Activated T-cell treated with anti-CD3 and anti-CD28 coated beads for 24 hours (primary cell): ENCODE results near the gene SLC5A12.
"Not testable (repeated sequence)": the region's sequence is repeated elsewhere in the genome, so short reads cannot be mapped to it uniquely, and the experiment has no call there.

Experiments used
- DNase-seq: peaks from one replicate; pipeline ENCODE4 v3.0.0-alpha.2; 2020; ENCODE audit warnings: low read depth

Gene SLC5A12

GRCh38 chr11:26651916-26652315 is 69.9 kb downstream of the SLC5A12 start:
- no peak for DNase-seq

DNA sequence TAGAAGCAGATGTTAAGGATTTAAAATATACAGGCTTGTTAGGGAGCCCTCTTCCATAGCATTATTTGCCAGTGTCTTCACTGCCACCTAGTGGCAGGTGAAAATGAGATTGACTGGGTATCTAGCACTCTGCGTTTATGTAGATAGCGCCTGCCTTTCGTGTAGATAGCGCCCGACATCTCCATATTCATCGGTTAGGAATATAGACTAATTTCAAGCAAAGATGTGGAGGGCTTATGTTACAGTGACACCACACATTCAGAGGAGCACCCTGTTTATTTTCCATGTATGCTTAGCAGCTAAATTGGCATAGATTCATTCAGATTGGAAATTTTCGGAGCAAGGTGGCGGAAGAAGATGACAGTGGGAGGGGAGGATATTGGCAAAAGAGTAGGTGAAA is 72.0 kb downstream of the SLC5A12 start:
- no peak for DNase-seq

DNA sequence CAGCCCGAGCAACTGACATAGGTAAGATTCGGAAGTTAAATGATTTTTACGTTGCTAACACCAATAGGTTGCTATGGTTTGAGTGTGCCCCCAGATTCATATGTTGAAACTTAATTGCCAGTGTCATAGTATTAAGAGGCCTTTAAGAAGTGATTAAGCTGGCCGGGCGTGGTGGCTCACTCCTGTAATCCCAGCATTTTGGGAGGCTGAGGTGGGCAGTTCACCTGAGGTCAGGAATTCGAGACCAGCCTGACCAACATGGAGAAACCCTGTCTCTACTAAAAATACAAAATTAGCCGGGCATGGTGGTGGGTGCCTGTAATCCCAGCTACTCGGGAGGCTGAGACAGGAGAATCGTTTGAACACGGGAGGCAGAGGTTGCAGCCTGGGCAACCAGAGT is 78.5 kb downstream of the SLC5A12 start:
- not testable (repeated sequence) for DNase-seq

DNA sequence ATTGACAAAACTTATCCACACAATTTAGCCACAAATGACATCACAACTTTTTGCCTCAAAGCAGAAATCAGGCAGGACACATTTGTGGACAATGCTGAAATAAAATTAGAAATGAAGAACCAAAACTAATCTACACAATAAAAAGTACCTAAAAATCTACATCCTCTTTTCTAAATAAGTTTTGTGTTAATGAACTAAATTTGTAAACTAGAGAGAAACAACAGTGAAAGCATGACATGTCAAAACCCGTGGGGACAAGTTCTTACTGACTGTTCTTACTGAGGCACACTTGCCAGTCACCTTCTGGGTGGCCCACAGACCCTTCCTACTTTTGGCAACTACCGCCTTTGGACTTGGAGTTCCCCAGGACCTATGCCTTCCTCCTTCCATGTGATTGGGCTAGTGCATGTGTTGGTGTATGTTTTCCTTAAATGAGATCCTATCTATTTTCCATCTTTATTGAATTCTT is 89.1 kb downstream of the SLC5A12 start:
- DNase-seq, result no peak

- no peak for DNase-seq
These were observed 95.5 kb downstream of the SLC5A12 start for GRCh38 chr11:26626346-26626745.

DNA sequence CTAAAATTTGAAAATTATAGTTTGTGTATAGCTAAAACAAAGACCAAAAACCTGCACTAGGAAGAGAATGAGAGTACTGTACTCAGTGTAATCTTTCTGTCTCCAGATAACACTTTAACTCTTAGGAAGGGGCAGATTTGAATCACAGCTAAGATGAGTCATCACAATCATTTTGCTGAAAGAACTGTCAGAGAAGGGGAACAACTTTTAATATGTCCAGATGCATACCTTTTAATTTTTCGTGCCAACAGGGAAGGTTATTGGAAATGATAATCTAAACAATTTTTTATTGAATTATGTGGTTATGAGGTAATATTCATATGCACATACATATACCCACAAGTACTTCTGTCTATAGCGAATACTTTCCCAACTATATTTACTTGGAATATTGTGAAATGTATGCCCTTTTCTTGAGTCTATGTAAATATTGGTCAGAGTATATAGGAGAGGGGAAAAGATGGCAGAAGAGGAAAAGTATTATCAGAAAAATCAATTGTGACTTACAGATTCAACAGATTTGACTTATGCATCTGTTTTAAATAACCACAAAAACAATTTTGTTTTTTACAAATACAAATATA is 98.7 kb downstream of the SLC5A12 start:
- DNase-seq, result no peak

- no peak for DNase-seq
These were observed 99.7 kb downstream of the SLC5A12 start for GRCh38 chr11:26622181-26622580.

GRCh38 chr11:26621132-26621531 is 100.7 kb downstream of the SLC5A12 start:
- no peak for DNase-seq

- no peak for DNase-seq
These were observed 101.4 kb downstream of the SLC5A12 start for GRCh38 chr11:26620282-26621045.

- DNase-seq, result no peak
These were observed 103.4 kb downstream of the SLC5A12 start for GRCh38 chr11:26618441-26618840.
